ENCODE results near the gene SART1.

Gene SART1

DNA sequence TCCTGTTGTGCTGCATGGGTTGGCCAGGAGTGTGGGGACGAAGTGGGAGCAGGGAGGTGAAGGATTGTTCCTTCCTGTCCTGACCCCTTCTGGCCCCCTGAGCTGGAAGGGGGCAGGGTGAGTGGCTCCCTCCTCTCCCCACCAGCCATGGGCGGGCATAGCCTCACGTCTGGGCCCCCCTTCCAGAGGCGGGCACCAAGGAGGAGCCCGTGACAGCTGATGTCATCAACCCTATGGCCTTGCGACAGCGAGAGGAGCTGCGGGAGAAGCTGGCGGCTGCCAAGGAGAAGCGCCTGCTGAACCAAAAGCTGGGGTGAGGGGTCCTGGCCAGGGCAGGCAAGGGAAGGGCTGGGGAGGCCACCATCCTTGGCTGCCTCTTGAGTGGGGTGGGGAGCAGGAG lies 3.4 kb downstream of the SART1 start:
- H3K4me3 ChIP-seq (ENCODE audit: low read depth, low read length) = no peak overlapping the region
- TF ChIP-seq, protein P1, sequence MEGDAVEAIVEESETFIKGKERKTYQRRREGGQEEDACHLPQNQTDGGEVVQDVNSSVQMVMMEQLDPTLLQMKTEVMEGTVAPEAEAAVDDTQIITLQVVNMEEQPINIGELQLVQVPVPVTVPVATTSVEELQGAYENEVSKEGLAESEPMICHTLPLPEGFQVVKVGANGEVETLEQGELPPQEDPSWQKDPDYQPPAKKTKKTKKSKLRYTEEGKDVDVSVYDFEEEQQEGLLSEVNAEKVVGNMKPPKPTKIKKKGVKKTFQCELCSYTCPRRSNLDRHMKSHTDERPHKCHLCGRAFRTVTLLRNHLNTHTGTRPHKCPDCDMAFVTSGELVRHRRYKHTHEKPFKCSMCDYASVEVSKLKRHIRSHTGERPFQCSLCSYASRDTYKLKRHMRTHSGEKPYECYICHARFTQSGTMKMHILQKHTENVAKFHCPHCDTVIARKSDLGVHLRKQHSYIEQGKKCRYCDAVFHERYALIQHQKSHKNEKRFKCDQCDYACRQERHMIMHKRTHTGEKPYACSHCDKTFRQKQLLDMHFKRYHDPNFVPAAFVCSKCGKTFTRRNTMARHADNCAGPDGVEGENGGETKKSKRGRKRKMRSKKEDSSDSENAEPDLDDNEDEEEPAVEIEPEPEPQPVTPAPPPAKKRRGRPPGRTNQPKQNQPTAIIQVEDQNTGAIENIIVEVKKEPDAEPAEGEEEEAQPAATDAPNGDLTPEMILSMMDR (IDR thresholded peaks at IDR 0.05; ENCODE audit: low read depth, low read length) = no peak
- TF ChIP-seq POLR2A (IDR thresholded peaks at IDR 0.05; ENCODE audit: extremely low read depth, insufficient read length) (no peak), MYC (IDR thresholded peaks at IDR 0.05; ENCODE audit: low read depth, low read length) (no peak)
- TF ChIP-seq, protein P2, sequence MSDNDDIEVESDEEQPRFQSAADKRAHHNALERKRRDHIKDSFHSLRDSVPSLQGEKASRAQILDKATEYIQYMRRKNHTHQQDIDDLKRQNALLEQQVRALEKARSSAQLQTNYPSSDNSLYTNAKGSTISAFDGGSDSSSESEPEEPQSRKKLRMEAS (IDR thresholded peaks at IDR 0.05; ENCODE audit: low read depth, low read length) = no peak
- no peak for DNase-seq (ENCODE audit: low read depth)

DNA sequence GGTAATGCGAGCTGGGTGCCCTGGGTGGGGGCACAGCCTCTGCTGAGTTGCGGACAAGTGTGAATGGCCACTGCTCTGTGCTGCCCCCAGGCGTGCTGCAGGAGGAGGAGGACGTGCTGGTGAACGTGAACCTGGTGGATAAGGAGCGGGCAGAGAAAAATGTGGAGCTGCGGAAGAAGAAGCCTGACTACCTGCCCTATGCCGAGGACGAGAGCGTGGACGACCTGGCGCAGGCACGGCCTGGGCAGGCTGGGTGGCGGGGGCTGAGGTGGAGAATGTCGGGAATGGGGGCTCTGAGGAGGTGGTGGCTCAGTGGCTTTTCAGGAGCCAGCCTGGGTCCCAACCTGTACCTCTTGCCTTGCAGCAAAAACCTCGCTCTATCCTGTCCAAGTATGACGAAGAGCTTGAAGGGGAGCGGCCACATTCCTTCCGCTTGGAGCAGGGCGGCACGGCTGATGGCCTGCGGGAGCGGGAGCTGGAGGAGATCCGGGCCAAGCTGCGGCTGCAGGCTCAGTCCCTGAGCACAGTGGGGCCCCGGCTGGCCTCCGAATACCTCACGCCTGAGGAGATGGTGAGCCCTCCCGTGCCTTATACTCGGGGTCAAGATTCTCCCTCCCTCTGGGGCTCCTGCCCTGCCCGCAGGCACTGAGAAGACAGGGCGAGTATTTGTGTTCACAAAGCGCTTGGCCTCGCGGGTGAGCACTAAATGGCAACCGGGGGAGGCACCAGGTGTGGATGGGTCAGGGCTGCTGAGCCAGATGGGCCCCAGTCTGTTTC lies 4.6 kb downstream of the SART1 start:
- no peak for DNase-seq (ENCODE audit: low read depth)
- no peak overlapping the region for H3K4me3 ChIP-seq (ENCODE audit: low read depth, low read length)
- no peak for TF ChIP-seq MYC (IDR thresholded peaks at IDR 0.05; ENCODE audit: low read depth, low read length)
- TF ChIP-seq, protein P2 (IDR thresholded peaks at IDR 0.05; ENCODE audit: low read depth, low read length) = no peak
- TF ChIP-seq, protein P1 (IDR thresholded peaks at IDR 0.05; ENCODE audit: low read depth, low read length) = no peak
- no peak for TF ChIP-seq POLR2A (IDR thresholded peaks at IDR 0.05; ENCODE audit: extremely low read depth, insufficient read length)

DNA sequence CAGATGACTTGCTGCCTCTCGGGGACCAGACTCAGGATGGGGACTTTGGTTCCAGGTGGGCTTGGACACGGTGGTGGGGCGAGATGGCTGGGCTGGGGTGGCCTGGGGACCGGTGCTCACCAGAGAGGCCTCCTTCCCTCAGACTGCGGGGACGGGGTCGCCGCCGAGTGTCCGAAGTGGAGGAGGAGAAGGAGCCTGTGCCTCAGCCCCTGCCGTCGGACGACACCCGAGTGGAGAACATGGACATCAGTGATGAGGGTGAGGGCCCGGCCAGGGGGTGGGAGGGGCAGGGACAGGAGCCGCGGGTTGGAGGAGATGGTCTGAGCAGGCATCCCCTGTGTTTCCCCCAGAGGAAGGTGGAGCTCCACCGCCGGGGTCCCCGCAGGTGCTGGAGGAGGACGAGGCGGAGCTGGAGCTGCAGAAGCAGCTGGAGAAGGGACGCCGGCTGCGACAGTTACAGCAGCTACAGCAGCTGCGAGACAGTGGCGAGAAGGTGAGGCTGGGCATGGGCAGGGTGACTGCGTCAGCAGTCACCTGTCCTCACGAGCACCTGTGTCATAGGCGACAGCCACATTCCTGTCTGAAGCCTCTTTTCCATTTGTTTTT lies 5.9 kb downstream of the SART1 start:
- DNase-seq (ENCODE audit: low read depth) = no peak
- H3K4me3 ChIP-seq (ENCODE audit: low read depth, low read length) = no peak overlapping the region
- no peak for TF ChIP-seq POLR2A (IDR thresholded peaks at IDR 0.05; ENCODE audit: extremely low read depth, insufficient read length)
- no peak for TF ChIP-seq MYC (IDR thresholded peaks at IDR 0.05; ENCODE audit: low read depth, low read length)
- TF ChIP-seq, protein P2 (IDR thresholded peaks at IDR 0.05; ENCODE audit: low read depth, low read length) = no peak
- TF ChIP-seq, protein P1 (IDR thresholded peaks at IDR 0.05; ENCODE audit: low read depth, low read length) = no peak

DNA sequence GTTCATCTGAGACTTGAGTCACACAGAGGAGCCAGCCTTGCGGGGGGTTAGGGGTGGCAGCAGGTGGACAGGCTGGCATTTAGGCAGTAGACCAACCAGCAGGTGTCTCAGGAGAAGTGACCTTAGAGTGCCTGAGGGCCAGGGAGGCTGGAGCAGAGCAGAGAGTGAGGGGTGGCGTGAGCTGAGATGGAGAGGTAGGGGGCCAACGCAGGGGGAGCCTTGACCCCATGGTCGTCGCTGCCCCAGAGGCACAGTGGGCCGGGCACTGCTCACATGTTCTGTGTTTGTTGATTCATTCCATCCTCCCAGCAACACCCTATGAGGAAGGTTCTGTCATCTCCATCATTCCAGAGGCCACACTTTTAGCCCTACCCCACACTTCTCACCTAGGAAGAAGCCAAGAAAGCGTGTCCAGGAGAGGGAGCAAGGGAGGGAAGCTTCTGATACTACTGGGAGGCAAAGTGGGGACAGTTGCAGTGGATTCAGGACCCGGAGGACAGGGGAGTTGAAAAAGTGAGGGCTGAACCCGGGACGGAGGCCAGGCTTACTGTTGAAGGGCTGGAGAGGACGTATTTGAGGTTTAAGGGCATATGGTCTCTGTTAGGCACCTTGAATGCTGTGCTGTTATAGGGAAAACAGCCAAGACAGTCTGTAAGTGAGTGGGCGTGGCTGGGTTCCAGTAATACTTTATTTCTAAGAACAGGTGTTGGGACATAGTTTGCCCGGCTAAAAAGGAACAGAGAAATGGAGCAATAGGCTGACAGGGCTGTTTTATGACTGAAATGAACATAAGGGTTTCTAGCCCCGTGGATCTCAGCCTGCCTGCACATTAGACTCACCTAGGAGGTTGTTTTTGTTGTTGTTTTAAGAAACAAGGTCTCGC lies 7.3 kb downstream of the SART1 start:
- no peak overlapping the region for H3K4me3 ChIP-seq (ENCODE audit: low read depth, low read length)
- DNase-seq (ENCODE audit: low read depth) = no peak
- TF ChIP-seq, protein P1 (IDR thresholded peaks at IDR 0.05; ENCODE audit: low read depth, low read length) = no peak
- TF ChIP-seq, protein P2 (IDR thresholded peaks at IDR 0.05; ENCODE audit: low read depth, low read length) = no peak
- no peak for TF ChIP-seq POLR2A (IDR thresholded peaks at IDR 0.05; ENCODE audit: extremely low read depth, insufficient read length)
- TF ChIP-seq MYC (IDR thresholded peaks at IDR 0.05; ENCODE audit: low read depth, low read length) = no peak

DNA sequence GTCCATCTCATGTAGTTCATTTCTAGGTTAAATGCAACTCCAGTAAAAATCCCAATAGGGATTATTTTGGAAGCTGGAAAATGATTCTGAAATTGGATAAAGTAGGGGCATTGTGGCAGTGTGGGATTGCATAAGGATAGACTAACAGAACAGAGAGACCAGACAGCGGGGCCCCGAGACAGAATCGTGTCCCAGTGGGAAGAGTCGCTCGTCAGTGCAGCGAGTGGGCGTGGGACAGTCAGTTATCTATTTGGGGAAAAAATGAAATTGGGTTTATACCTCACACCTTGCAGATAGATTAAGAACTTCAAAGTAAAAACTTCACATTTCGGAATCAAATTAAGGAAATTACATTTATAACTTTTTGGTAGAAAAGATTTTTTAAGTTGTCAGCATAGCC lies 10.6 kb downstream of the SART1 start:
- TF ChIP-seq MYC (IDR thresholded peaks at IDR 0.05; ENCODE audit: low read depth, low read length) (no peak), POLR2A (IDR thresholded peaks at IDR 0.05; ENCODE audit: extremely low read depth, insufficient read length) (no peak)
- TF ChIP-seq, protein P1 (IDR thresholded peaks at IDR 0.05; ENCODE audit: low read depth, low read length) = no peak
- TF ChIP-seq, protein P2 (IDR thresholded peaks at IDR 0.05; ENCODE audit: low read depth, low read length) = no peak
- no peak overlapping the region for H3K4me3 ChIP-seq (ENCODE audit: low read depth, low read length)
- DNase-seq (ENCODE audit: low read depth) = no peak

Measured in NB4 (cell line).